Activated B cell treated with CpG ODN at 0.5 μM for 24 hours (primary cell): ENCODE measurements around the gene PSMA5. TPM values are rescaled to one million over a fixed set of nuclear protein-coding genes. Genes with fewer than 3 reads are reported as not detected.
A peak's percentile ranks its signal among the peaks of the same experiment; 100 is the strongest.

Experiments
- ATAC-seq: fragments of 200-7000 bp; cut with Tn5 transposase; one replicate; pipeline ENCODE4 v1.10.0; 2021; ENCODE audit warnings: low read depth, mild to moderate bottlenecking, moderate library complexity
- CTCF ChIA-PET: fragments of 350-600 bp; sonication (Branson Sonifier 250); formaldehyde crosslinking; loops from one replicate; lab custom pipeline; 2021; ENCODE audit warnings: antibody characterized with exemption; lab: Charles Lee
- POLR2A ChIA-PET: fragments of 350-600 bp; sonication (Branson Sonifier 250); formaldehyde crosslinking; loops from one replicate; lab custom pipeline; 2021; ENCODE audit warnings: antibody characterized with exemption; lab: Charles Lee
- DNase-seq: peaks from one replicate; pipeline ENCODE4 v3.0.0; 2022
- H3K27ac Mint-ChIP-seq: one replicate; pipeline ENCODE4 v1.8.0; 2020; ENCODE audit warnings: mixed read lengths
- H3K27me3 Mint-ChIP-seq: one replicate; pipeline ENCODE4 v1.8.0; 2021; ENCODE audit warnings: mixed read lengths
- H3K36me3 Mint-ChIP-seq: one replicate; pipeline ENCODE4 v1.8.0; 2021; ENCODE audit warnings: low read depth, mixed read lengths
- H3K4me1 Mint-ChIP-seq: one replicate; pipeline ENCODE4 v1.8.0; 2021; ENCODE audit warnings: mixed read lengths
- H3K4me3 Mint-ChIP-seq: one replicate; pipeline ENCODE4 v1.8.0; 2020; ENCODE audit warnings: mild to moderate bottlenecking, mixed read lengths
- H3K9me3 Mint-ChIP-seq: one replicate; pipeline ENCODE4 v1.8.0; 2020; ENCODE audit warnings: mixed read lengths
- CTCF ChIP-seq: fragments of 200-600 bp; IDR thresholded peaks from one replicate; pipeline ENCODE4 v1.8.0; 2022; ENCODE audit warnings: antibody characterized with exemption, mild to moderate bottlenecking
- intact Hi-C: fragments of 100-400 bp; cut with micrococcal nuclease; formaldehyde crosslinking; loops from one replicate; pipeline ENCODE4 v1.15.1; 2024
- total RNA-seq: library from RNA; stranded (reverse); gene quantifications from 2 replicates; pipeline ENCODE4 v1.2.3, GENCODE V29; 2022

The PSMA5 gene
- total RNA-seq, 1 donor from 2014 or later, result 105 TPM

- CTCF ChIA-PET, result no interaction called here
- Mint-ChIP-seq H3K36me3 (peaks cover 54% of the 10 kb centered on the region), H3K9me3 (no peaks in the 10 kb centered on the region), H3K4me3 (no peak overlapping the region), H3K4me1 (peaks cover 37% of the 10 kb centered on the region), H3K27me3 (no peaks in the 10 kb centered on the region), H3K27ac (peak overlapping the region; percentile 55)
- intact Hi-C loops, result loop anchor here (10.0 kb wide), 2 partner anchors 201 to 869 kb away; no protein-coding TSS in a partner anchor
- no peak for TF ChIP-seq CTCF
- ATAC-seq (no peak), DNase-seq (no peak)
- POLR2A ChIA-PET, result no interaction called here
These were observed 2.8 kb downstream of the PSMA5 start for GRCh38 chr1:109423498-109423897.

- Mint-ChIP-seq H3K9me3 (no peaks in the 10 kb centered on the region), H3K4me1 (no peaks in the 10 kb centered on the region), H3K4me3 (no peak overlapping the region), H3K36me3 (peaks cover 97% of the 10 kb centered on the region), H3K27ac (no peak overlapping the region), H3K27me3 (no peaks in the 10 kb centered on the region)
- TF ChIP-seq CTCF, result no peak
- ChIA-PET POLR2A (no interaction called here), CTCF (interaction anchor here (1.1 to 1.3 kb wide), 2 partner anchors 10 to 13 kb away, joined by 3 read pairs; no protein-coding TSS in a partner anchor)
- DNase-seq (no peak), ATAC-seq (no peak)
- intact Hi-C loops, result no loop called here
These were observed 13.7 kb downstream of the PSMA5 start for GRCh38 chr1:109412551-109412950.

DNA sequence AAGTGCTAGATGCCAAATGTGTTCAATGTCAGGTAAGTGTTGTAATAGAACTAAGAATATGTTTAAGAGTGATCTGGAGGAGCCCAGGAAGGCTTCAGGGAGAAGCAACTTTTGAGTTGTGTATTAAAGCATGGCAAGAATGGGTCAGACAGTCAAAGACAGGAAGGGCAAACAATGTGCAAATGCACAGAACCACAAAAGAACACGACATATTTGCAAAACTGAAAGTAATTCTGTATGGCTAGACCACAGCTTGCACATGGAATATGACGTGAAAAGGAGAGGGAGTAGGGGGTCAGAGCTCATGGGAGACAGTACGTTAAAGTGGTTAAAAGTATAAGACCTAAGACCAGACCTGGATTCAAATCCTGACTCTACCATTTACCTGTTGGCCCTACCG is 21.4 kb downstream of the PSMA5 start:
- ChIA-PET CTCF (interaction anchor here (1.1 kb wide), 1 partner anchor 127 kb away, joined by 4 read pairs; no protein-coding TSS in a partner anchor), POLR2A (no interaction called here)
- Mint-ChIP-seq H3K27ac (no peak overlapping the region), H3K4me1 (peaks cover 6% of the 10 kb centered on the region), H3K27me3 (no peaks in the 10 kb centered on the region), H3K36me3 (peaks cover 81% of the 10 kb centered on the region), H3K9me3 (no peaks in the 10 kb centered on the region), H3K4me3 (no peak overlapping the region)
- DNase-seq (no peak), ATAC-seq (no peak)
- intact Hi-C loops, result no loop called here
- no peak for TF ChIP-seq CTCF

DNA sequence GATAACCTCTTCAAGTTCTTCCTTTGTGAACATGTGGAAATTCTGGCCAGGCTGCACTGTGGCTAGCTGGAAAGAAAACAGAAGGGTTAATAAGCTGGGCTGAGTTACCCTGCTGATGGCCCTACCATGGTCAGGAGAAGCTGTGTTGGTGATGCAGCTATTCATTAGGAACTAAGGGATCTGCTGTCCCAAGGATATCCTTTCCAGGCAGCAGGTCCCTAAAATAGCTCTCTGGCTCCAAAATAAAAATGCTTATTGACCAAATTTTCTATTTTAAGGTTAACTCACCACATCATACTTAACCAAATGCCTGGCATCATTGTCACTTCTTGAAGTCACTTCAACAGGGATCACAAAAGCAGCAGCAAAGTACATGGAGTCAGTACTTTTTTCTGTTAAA is 24.2 kb downstream of the PSMA5 start:
- ATAC-seq (no peak), DNase-seq (no peak)
- Mint-ChIP-seq H3K27ac (no peak overlapping the region), H3K9me3 (no peaks in the 10 kb centered on the region), H3K4me1 (peaks cover 10% of the 10 kb centered on the region), H3K4me3 (no peak overlapping the region), H3K27me3 (peaks cover 14% of the 10 kb centered on the region), H3K36me3 (peaks cover 55% of the 10 kb centered on the region)
- no peak for TF ChIP-seq CTCF
- intact Hi-C loops, result no loop called here
- ChIA-PET CTCF (interaction anchor here (1.3 to 7.5 kb wide), 5 partner anchors 9 to 124 kb away, joined by 3 to 207 read pairs (median 7); partner anchors contain the start of gene PSRC1), POLR2A (interaction anchor here (0.5 to 0.7 kb wide), 4 partner anchors 17 to 142 kb away, joined by 3 to 4 read pairs (median 4); no protein-coding TSS in a partner anchor)

DNA sequence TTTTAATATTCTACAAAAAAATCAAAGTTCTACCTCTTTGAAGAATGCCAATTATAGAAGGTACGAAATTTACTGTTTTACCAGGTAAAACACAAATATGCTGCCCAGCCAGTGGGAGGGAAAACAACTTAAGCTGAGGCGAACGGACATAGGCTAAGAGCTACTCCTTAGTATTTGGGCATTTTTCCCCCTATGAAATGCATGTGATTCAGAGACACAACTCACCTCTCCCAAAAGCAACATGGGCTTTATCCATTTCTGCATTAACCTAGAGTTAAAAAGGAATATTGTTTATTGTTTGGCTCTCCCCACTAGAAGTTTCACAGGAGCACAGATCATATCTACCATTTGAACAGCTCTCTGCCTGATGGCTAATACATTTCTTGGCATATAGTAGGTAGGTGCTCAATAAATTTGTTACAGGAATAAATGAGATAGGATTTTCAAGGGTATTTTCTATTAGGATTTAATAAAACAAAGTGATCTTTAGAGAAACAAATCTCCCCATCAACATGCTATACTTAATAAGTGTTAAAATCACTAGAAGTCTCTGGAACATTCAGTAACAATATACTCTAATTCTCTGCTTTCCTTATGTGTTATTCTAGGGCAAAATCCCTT is 26.1 kb downstream of the PSMA5 start:
- DNase-seq (no peak), ATAC-seq (no peak)
- ChIA-PET POLR2A (interaction anchor here (0.8 to 1.3 kb wide), 2 partner anchors 26 to 69 kb away, joined by 3 to 5 read pairs; partner anchors contain the start of gene PSMA5), CTCF (interaction anchor here (1.0 to 7.5 kb wide), 14 partner anchors 7 to 208 kb away, joined by 3 to 207 read pairs (median 6); partner anchors contain the start of gene PSRC1)
- no peak overlapping the region for H3K27ac Mint-ChIP-seq
- intact Hi-C loops, result no loop called here
- peaks cover 30% of the 10 kb centered on the region for H3K27me3 Mint-ChIP-seq
- no peak overlapping the region for H3K4me3 Mint-ChIP-seq
- peaks cover 39% of the 10 kb centered on the region for H3K36me3 Mint-ChIP-seq
- H3K9me3 Mint-ChIP-seq, result no peaks in the 10 kb centered on the region
- peaks cover 21% of the 10 kb centered on the region for H3K4me1 Mint-ChIP-seq
- TF ChIP-seq CTCF, result no peak
